DMS114 treated with DMSO at 0.1 percent for 48 hours (cell line): ENCODE data around the gene ARHGAP29.

Experiments used
- DNase-seq: peaks from one replicate; lab custom pipeline; 2025; ENCODE audit not compliant: unreplicated experiment; lab: John Stamatoyannopoulos, UW

ARHGAP29 gene

DNA sequence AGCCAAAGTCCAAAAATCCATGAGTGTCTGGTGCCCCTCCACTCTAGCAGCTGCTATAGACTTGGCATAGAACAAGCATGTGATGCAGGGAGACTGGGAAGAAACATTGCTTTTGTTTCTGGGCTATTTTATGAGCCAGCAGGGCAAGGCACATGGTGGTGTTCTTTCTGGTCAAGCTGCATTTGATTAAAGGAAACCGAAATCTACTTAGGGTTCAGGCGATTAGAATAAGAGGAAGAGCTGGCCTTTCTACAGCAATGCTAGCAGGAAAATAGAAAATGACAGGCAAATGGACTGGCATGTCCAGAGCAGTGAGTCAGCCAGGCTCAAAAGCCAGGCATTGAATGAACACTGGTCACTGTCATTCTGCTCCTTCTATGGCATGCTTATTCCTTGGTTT lies 28.5 kb upstream of the ARHGAP29 start:
- no peak for DNase-seq

DNA sequence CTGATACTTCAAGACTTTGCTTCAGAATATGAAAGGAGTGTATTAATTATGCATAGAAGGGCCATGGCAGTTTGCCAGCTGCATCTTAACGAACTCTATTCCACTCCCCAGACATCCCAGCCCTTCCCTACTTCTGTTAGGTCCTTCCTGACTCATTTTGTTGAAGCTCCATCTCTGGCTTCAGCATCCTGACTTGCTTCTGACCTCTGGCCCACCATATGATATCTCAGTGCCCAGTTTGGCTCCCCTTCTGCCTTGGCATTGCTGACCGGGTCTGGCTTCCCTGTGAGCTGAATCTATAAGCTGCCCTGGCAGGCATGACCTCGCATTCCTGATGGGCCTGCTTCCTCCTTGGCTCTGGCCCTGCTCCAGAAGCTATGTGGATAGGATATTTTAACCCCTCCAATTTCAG lies 27.6 kb upstream of the ARHGAP29 start:
- no peak for DNase-seq

DNA sequence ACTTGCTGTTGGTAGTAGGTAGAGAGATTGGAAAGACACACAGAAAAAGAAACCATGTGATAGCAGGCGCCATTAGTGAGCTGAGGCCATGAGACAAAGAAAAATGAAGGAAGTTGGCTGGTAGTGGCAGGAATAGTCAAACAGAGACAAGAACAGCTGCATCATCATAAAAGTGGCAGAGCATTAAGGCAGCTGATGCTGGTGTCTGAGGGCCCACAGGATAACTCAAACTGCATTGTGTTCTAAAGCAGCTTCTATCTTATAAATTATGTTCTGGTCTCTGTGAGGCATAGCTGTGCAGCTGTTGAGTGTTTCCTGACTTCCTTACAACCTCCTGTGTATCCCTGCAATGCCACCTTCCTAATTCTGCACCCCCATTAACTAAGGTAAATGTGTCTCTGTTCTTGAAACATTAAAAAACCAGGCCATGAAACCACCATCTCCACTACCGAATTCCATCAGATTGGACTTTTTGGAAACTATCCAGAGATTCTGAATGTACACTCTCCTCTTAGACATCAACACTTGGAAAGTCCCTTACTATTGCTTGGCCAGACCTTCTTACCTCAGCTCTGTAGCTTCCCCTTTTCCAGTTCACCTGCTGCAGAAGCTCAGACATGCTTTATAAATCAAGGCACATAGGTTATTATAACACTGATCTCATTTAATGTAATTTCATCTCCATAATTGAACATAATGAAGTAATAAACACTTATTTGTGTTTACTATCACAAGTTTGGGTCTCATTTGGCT lies 23.4 kb upstream of the ARHGAP29 start:
- no peak for DNase-seq

DNA sequence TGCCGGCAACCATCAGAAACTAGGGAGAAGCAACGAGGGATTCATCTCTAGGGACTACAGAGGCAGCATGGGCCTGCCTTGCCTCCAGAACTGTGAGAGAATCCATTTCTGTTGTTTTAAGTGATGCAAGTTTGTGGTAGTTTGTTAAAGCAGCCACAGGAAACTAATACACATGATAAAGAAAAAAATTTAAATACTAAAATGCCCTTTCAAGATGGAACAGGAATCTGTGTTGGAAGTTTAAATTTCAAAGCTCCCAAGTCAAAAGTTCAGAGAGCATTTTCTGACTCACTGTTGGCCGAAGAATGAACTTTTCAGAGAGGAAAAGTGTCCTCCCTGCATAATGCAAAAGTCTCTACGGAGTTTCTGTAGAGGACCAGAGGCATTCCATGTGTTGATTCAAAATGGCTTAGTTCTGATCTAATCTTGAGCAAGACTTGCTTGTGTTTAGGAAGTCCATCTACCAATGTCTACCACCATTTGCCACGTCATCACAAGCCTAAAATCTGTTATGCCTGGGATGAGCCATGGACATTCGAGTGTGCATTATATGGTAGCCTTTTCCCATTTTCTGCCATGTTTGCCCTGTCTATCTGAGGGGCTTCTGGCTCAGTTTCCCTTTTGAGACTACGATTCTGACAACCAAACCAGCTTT lies 22.4 kb upstream of the ARHGAP29 start:
- no peak for DNase-seq

DNA sequence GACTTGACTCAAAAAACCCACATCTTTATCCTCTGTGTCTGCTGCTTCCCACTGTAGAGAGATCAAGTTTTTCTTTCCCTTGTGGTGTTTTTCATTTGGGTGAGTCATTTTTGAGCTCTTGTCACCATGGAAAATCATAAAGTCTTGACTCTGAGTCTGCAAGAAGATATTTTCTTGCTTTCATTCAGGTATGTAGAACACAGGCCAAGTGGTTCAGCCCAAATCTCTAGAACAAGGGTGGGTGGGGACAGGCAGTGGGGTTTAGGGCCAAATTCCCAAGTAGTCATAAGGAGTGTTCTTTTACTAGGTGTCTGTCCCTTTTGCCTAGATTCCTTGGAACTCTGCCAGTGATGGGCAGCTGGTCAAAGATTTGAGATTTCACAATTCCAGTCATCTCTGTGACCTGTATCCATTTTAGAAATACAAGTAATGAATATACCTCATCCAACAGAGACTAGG lies 21.5 kb upstream of the ARHGAP29 start:
- DNase-seq, result no peak

DNA sequence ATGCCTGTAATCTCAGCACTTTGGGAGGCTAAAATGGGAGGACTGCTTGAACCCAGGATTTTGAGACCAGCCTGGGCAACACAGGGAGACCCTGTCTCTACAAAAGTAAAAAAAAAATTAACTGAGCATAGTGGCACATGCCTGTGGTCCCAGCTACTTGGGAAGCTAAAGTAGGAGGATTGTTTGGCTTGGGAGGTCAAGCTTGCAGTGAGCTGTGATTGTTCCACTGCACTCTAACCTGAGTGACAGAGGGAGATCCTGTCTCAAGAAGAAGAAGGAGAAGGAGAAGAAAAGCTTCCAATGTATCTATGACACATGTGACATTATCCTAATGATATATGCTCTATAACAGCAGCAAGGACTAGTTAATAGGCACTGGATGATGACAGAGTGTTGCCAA lies 20.1 kb upstream of the ARHGAP29 start:
- DNase-seq, result no peak

DNA sequence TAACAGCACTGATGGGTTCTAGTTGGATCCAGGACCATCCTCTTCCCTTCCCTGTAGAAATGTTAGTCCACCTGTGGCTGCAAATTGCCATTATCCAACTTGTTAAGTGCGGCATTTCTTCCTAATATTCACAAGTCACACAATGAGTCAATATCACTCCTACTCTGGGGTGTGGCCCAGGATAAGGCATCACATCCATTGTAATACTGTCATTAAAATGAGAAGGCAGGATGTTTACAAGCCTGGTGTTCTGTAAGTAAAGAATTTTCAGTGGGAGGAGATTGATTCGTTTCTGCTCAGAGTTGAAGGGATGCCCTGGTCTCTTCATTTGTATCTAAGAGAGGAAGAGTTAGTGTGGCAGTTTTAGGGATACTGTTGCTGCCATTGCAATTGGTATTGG lies 18.1 kb upstream of the ARHGAP29 start:
- no peak for DNase-seq

DNA sequence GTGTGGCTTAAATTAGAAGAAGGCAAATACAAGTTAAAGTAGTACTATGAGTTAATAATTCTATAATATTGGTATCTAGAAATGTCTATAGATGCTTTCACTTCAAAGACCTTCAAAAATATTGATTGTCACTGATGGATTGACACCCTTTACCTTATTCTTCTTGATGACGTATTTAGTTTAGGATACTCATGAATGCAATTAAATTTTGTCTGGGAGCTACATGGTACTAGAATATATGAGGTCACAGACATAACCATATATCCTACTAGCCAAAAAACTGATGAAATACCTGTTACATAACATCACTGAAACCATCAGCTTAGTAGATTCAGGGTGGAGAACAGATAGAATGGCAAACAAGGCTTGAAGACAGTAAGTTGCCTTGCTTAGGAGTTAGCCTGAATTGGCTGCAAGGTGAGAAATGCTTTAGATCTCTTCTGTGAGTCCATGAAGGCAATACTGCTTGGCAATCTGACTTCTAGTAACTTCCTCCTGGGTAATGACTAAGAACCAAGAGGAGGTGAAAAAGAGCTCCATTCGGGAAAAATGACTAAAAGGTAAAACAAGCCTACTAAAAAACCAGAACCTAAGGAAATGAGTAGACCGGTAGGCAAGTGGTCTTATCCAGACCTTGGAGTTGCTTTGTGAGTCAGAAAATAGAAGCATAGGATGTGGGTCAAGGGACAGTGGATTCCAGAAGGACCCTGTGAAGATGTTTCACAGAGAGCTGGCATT lies 16.9 kb upstream of the ARHGAP29 start:
- DNase-seq, result no peak

DNA sequence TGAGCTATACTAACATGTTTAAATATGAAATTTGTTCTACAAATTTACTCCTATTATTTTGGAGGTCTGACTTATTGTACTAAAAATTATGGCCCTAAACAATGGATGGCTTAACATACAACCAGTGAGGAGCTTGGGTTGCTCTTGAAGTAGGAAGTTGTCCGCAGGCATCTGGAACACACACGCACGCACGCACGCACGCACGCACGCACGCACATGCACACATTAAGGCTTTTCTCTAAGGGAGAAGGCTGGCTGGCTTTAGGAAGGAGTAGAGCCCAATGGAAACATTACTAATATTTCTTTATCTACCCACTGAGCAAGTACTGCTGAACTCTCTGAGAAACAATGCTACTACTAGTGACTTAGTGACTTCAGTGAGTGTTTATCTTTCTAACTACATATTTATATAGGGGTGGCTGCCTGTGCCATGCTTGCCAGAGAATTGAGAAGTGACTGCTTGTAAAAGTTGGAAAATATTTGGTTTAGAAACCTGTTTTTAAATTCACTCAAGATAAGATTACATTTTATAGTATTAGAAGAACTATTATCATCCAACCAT lies 16.2 kb upstream of the ARHGAP29 start:
- no peak for DNase-seq

DNA sequence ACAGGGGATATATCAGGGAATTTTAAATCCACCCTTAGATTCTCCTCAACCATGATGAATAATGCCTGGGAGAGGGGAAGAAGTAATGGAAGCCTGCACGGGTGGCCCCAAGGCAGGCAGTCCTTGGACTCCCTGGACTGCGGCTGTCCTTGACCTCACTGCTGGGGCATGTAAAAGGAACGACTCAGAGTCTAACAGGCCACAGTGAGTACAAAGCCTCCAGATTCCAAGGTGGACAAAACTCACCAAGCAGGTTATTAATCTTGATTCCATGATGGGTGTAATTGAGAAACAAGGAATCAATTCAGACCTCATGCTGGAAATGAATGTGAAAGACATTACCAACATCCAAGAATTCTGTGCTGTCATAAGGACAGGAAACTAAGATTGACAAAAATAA lies 13.0 kb upstream of the ARHGAP29 start:
- no peak for DNase-seq

DNA sequence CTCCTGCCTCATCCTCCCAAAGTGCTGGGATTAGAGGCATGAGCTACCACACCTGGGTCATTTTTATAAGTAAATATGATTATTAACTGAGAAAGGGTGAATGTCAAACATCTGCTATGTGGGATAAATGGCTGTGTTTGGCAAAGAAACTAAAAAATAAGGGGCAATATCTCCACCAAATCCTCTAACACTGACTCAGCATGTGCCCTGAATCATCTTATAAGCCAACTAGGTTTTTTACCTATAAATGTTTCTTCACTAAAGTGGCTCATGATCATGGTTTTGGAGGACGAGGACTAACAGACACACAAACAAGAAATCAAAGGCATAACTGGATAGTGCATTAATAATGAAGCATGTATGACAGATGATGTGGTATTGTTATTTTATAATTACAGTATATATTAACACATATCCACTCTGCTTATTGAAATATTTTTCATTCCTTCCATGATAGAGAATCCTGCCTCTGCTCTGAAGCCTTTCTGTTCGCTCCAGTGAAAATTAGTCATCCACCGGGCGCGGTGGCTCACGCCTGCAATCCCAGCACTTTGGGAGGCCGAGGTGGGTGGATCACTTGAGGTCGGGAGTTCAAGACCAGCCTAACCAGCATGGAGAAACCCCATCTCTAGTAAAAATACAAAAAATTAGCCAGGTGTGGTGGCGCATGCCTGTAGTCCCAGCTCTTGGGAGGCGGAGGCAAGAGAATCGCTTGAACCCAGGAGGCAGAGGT lies 11.7 kb upstream of the ARHGAP29 start:
- no peak for DNase-seq

DNA sequence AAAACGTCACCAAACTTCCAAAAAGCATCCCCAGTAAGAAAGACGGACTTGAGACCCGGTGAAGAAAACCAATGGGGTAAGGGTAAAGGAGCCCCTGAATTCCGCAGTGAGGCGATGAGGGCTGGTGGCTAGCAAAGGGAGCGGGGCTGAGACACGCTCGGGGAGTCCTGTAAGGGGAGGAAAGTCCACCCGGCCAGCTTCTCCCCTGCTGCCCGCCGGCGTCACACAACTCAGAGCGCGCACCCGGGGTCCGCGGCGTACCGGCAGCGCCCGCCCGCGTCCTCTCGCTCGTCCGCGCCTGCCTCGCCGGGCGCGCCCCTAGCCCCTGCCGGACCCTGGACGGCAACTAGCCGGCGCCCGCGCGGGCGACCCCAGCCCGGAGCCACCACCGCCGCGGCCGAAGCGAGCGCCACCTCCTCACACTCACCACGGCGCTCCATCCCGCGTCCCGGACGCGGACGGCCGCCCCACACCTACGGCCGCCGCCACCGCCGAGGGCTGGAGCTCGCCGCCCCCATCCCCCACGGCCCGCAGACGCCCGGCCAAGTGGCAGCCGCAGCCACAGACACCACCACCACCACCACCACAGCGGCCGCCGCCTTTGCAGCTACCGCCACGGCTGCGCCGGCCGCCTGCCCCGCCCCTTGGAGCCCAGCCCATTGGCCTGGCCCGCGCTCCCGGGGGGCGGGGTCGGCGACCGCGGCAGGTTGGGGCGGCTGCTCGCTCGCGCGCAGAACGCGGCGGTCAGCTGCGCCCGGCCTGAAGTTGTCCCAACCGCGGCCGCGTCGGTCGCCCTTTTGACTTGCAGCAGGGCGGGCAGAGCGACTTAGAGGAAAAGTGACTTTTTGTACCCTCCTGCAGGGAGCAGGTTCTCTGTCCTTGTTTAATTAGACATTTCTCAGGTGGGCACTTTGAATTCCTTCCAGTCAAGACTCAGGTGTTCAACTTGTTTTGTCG lies 10.0 kb upstream of the ARHGAP29 start:
- DNase-seq, result peak; percentile 29

DNA sequence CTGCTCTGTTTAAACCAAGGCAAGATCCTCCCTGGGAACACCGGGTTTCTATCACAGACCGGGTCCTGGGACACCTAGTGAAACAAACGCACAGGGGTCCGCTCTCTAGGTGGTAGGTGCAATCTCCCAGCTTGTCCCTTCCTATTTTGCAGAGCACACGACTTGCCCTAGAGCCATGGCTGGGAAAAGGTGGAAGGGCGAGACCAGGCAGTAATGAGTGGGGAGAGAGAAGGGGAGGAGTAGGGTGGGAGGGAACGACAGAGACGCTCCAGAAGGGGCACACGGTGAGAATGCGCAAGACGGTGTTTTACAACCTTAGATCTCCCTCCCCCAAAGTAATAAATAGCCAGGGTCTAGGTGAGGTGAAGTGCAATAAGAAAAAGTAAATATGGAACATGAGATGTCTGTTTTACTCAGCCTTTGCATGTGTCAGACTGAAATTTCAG lies 9.3 kb upstream of the ARHGAP29 start:
- DNase-seq, result no peak

DNA sequence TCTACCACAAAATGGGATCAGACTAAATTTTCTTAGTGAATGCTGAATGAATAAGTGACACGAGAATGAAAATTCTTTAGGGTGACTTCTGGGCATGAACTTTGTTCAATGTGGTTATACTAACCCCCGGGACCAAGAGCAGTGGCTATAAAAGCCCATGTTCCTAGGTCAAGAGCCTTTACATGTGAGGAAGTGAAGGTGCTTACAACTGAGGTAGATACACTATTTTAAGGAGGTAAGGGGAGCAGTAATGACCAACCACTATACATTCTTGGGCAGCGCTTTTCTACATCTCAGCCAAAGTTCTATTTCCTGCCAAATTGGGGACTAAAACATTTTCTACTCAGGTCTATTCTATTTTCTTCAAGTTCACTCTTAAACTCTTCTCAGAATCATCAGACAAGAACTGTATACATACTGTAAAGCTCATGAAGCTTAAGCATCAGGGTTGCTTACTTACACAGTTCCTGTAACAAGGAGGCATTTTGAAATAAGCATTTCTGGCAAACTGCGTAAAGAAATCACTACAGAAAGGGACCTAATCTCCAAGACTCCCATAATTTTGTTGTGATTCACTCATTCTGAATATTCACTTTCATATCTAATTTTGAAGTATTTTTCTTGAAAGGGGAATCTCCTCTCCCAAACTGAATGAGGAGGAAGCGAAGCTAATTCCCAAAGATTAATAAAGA lies 8.5 kb upstream of the ARHGAP29 start:
- no peak for DNase-seq

DNA sequence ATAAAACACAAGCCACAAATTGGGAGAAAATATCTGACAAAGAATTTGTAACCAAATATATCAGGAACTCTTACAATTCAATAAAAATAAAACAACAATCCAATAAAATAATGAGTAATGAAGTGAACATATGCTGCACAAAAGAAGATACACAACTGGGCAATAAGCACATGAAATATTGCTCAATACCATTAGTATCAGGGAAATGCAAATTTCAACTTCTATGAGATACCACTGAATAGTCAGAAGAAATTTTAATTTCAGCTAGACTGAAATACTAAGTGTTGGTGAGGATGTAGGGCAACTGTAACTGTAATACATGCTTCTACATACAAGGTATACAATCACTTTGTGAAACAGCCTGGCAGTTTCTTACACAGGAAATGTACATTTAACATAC lies 7.4 kb upstream of the ARHGAP29 start:
- no peak for DNase-seq

DNA sequence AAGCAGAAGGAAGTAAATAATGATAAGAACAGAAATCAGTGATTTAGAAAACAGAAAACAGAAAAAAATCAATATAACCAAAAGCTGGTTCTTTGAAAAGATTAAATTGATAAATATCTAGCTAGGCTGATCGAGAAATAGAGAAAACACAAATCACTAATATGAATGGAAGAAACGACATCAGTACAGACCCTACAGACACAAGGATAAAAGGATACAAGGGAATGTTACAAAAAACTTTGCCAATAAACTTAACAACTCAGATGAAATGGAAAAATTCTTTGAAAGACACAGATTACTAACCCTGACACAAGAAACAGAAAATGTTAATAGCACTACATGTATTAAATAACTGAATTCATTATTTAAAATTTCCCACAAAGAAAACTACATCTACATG lies 6.3 kb upstream of the ARHGAP29 start:
- no peak for DNase-seq

DNA sequence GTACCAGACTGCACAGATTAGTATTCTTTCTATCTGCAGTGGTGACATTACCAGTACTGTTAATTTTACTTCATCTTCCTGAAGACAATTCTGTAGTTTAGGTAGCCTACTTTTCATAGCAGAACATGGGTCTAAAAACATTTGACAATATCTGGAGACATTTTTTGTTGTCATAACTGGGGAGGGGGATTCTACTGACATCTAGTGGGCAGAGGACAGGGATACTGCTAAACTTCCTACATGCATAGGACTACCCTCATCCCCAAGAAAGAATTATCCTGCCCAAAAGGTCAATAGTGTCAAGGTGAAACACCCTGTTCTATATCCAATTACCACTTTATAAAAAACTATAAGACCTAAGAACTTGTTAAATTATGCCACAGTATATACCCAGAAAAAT lies 3.4 kb upstream of the ARHGAP29 start:
- DNase-seq, result peak; percentile 43

DNA sequence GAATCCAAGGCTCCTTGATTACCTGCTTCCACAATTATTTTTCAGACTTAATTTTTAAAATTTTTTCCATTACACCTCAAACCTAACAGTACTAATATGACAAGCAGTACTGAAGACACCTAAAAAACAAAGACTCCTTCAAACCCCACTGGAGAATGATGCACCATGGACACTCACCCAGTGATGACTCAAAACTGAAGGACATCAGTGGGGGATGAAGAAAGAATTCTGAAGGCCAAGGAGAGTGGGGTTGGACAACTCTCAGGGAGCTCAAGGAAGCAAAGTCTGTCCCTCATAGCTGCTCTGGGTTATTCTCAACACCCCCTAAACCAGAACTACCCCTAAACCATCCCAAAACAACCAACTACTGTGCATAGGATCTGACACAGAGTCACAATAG lies 2.4 kb upstream of the ARHGAP29 start:
- no peak for DNase-seq

DNA sequence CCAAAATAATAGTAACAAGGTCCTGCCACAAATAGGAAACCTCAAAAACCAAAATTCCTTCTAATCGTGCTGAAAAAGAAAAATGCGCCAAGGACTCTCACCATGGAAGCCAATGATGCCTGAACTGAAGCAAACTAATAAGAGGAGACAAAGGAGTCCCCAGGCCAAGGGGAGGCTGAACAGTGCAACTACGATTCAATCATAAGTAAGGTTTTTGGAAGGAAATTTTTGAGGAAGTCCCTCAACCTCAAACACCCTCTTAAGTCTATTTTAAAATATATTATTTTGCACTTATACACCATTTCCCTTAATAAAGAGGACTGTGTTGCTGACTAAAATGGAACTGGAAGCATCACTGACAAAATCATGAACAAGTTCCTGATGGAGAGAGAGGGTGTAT lies 1.7 kb upstream of the ARHGAP29 start:
- no peak for DNase-seq
